ENCODE measurements around the gene MPIG6B. TPM values are rescaled to one million over a fixed set of nuclear protein-coding genes. Genes with fewer than 3 reads are reported as not detected.

The MPIG6B gene
- total RNA-seq, 1 donor from 2014 or later = not detected

DNA sequence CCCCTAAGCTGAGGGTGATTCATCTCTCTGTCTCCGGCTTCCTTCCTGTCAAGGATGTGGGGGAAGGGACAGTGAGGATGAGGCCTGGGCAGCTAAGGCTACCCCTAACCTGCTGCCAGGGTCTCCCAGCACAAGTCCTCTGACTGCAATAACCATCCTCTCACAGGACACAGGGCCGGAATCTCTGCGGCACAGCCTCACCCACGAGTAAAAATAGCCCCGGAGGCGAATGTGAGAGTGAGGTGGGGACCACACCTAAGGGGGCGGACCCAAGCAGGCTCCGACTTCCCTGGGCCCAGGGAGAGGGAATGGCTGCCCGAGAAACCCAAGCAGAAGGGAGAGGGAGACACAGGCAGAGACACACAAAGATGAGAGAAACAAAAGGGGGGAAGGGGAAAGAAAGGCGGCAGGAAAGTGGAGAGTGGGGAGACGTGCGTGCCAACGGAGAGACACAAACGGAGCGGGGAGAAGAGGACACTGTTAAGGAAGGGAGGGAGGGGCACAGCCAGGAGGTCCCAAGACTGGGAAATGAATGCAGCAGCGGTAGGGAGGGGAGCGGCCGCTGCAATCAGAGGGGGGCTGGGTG is 11.7 kb downstream of the MPIG6B start:
- Histone ChIP-seq H3K27me3 (ENCODE audit: insufficient read depth, low read length) (no peaks in the 10 kb centered on the region), H4K20me1 (ENCODE audit: insufficient read depth, low read length) (peaks cover 44% of the 10 kb centered on the region), H3K36me3 (ENCODE audit: insufficient read depth, low read length) (peaks cover 32% of the 10 kb centered on the region), H3K27ac (ENCODE audit: low read depth, low read length) (peak overlapping the region; percentile 81), H3K79me2 (ENCODE audit: insufficient read depth, low read length) (peaks cover 46% of the 10 kb centered on the region), H3K4me3 (ENCODE audit: insufficient read depth, low read depth, low read length) (peak overlapping the region; percentile 88), H3K9ac (ENCODE audit: low read length) (peak overlapping the region; percentile 90), H3K4me1 (ENCODE audit: insufficient read depth, low read length) (peaks cover 49% of the 10 kb centered on the region), H3K9me3 (ENCODE audit: insufficient read depth, low read depth, low read length) (no peaks in the 10 kb centered on the region), H3K4me2 (ENCODE audit: low read length) (peak overlapping the region; percentile 93), H2AFZ (ENCODE audit: low read depth, low read length) (no peak overlapping the region)
- H3K9me3 Mint-ChIP-seq (ENCODE audit: unreplicated experiment) = no peaks in the 10 kb centered on the region
- DNase-seq (ENCODE audit: low read depth) (peak; percentile 55), FAIRE-seq (no peak)
- peak overlapping the region; percentile 99 for H3K27ac Mint-ChIP-seq (ENCODE audit: unreplicated experiment)
- peaks cover 51% of the 10 kb centered on the region for H3K4me1 Mint-ChIP-seq (ENCODE audit: low read depth, unreplicated experiment)
- TF ChIP-seq, protein P1, sequence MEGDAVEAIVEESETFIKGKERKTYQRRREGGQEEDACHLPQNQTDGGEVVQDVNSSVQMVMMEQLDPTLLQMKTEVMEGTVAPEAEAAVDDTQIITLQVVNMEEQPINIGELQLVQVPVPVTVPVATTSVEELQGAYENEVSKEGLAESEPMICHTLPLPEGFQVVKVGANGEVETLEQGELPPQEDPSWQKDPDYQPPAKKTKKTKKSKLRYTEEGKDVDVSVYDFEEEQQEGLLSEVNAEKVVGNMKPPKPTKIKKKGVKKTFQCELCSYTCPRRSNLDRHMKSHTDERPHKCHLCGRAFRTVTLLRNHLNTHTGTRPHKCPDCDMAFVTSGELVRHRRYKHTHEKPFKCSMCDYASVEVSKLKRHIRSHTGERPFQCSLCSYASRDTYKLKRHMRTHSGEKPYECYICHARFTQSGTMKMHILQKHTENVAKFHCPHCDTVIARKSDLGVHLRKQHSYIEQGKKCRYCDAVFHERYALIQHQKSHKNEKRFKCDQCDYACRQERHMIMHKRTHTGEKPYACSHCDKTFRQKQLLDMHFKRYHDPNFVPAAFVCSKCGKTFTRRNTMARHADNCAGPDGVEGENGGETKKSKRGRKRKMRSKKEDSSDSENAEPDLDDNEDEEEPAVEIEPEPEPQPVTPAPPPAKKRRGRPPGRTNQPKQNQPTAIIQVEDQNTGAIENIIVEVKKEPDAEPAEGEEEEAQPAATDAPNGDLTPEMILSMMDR (IDR thresholded peaks at IDR 0.05; ENCODE audit: insufficient read depth, low read depth, low read length) = no peak
- TF ChIP-seq EZH2 (IDR thresholded peaks at IDR 0.05; ENCODE audit: insufficient read depth, low read length) = no peak
- H3K36me3 Mint-ChIP-seq (ENCODE audit: low read depth, unreplicated experiment) = peaks cover 16% of the 10 kb centered on the region
- peak overlapping the region; percentile 99 for H3K4me3 Mint-ChIP-seq (ENCODE audit: unreplicated experiment)
- H3K27me3 Mint-ChIP-seq (ENCODE audit: low read depth, unreplicated experiment) = no peaks in the 10 kb centered on the region

DNA sequence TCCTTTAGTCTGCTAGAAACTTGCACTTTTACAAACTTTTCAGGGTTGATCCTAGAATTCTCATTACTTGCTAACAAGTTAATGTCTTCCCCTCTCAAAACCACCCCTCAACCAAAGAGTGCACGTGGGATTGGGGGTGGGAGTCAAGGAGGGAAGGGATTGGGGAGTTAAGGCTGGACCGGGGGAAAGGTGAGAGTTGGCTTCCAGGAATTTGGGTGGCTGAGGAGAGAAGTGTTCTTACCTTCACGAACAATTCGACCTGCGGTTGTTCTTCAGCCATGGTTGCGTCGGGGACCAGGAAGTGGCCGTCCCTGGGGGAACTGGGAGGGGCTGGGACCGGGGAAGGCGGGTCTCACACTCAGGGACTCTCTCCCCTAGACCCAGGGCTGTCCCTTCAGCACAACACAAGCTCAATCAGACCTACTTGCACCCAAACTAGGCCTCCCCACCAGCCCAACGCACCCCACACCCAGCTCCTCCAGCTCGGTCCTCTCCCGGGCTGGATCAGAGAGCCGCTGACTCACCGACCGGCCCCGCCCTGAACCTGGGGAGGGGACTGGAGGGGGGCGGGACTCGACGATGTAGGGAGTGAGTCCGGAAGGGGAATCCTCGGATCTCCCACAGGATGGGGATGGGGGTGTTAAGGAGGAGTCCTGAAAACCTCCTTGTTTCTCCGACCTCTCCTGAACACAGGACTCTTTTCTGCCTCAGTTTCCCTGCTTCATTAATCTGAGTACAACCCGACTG is 13.0 kb downstream of the MPIG6B start, which contains the start of gene CLIC1:
CLIC1 (minus strand) TSS at position 510 of the 747 bp plus-strand sequence; CDS start at position 280, 230 bp downstream.
- peaks cover 38% of the 10 kb centered on the region for H4K20me1 ChIP-seq (ENCODE audit: insufficient read depth, low read length)
- H3K4me2 ChIP-seq (ENCODE audit: low read length) = peak within 1 kb of the TSS; percentile 93
- peaks cover 51% of the 10 kb centered on the region for H3K79me2 ChIP-seq (ENCODE audit: insufficient read depth, low read length)
- H3K36me3 ChIP-seq (ENCODE audit: insufficient read depth, low read length) = peaks cover 27% of the 10 kb centered on the region
- H3K4me1 Mint-ChIP-seq (ENCODE audit: low read depth, unreplicated experiment) = peaks cover 42% of the 10 kb centered on the region
- H2AFZ ChIP-seq (ENCODE audit: low read depth, low read length) = peak within 1 kb of the TSS; percentile 49
- no peaks in the 10 kb centered on the region for H3K9me3 ChIP-seq (ENCODE audit: insufficient read depth, low read depth, low read length)
- H3K9ac ChIP-seq (ENCODE audit: low read length) = peak within 1 kb of the TSS; percentile 90
- H3K4me3 ChIP-seq (ENCODE audit: insufficient read depth, low read depth, low read length) = peak within 1 kb of the TSS; percentile 88
- FAIRE-seq (no peak), DNase-seq (ENCODE audit: low read depth) (peak; percentile 59)
- TF ChIP-seq, protein P1 (IDR thresholded peaks at IDR 0.05; ENCODE audit: insufficient read depth, low read depth, low read length) = no peak
- no peak for TF ChIP-seq EZH2 (IDR thresholded peaks at IDR 0.05; ENCODE audit: insufficient read depth, low read length)
- H3K4me3 Mint-ChIP-seq (ENCODE audit: unreplicated experiment) = peak within 1 kb of the TSS; percentile 99
- peak within 1 kb of the TSS; percentile 99 for H3K27ac Mint-ChIP-seq (ENCODE audit: unreplicated experiment)
- H3K9me3 Mint-ChIP-seq (ENCODE audit: unreplicated experiment) = no peaks in the 10 kb centered on the region
- H3K27me3 Mint-ChIP-seq (ENCODE audit: low read depth, unreplicated experiment) = no peaks in the 10 kb centered on the region
- H3K27me3 ChIP-seq (ENCODE audit: insufficient read depth, low read length) = no peaks in the 10 kb centered on the region
- H3K36me3 Mint-ChIP-seq (ENCODE audit: low read depth, unreplicated experiment) = peaks cover 16% of the 10 kb centered on the region
- H3K4me1 ChIP-seq (ENCODE audit: insufficient read depth, low read length) = peaks cover 42% of the 10 kb centered on the region
- H3K27ac ChIP-seq (ENCODE audit: low read depth, low read length) = peak within 1 kb of the TSS; percentile 81
